ENCODE data around the gene RPP30. TPM values are rescaled to one million over a fixed set of nuclear protein-coding genes. Genes with fewer than 3 reads are reported as not detected.

The RPP30 gene
- total RNA-seq, 1 donor from 2014 or later: 31.5 TPM

DNA sequence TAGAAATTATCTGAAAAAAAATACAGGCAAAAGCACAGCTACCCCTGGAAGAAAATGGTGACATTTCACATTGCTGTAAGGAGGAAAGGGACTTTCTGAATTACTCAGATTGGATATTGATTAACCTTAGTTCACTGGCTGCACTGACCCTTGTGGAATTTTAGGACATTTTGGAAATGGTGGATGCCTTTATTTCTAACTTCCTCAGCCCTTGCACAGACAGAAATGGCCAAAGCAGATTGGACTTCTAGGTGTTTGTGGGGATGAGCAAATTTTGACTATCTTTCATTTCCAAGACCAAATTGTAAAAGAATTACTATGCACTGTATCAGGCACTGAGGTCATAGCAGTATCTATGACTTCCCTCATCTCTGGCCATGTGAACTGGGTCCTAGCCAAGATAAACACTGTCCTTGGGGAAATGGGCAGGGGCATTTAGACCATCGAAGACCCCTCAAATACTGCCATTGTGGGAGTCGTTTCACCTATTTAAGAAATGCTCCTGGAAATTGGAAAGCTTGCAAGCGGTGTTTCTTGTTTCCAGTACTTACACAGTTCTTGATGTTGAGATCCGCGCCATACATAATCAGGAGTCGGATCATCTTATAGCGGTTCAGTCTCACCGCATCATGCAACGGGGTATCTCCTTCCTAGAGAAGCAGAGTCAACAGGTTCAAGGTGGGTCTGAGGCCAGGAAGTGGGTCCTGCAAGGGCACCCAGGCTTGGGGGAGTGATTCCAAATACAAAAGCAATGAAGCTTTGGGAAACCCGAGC is 43.4 kb downstream of the RPP30 start:
- Mint-ChIP-seq H3K9me3 (ENCODE audit: unreplicated experiment) (peaks cover 4% of the 10 kb centered on the region), H3K27me3 (ENCODE audit: unreplicated experiment) (peaks cover 7% of the 10 kb centered on the region), H3K36me3 (ENCODE audit: unreplicated experiment) (no peaks in the 10 kb centered on the region), H3K4me1 (ENCODE audit: low read depth, unreplicated experiment) (no peaks in the 10 kb centered on the region), H3K27ac (ENCODE audit: unreplicated experiment) (no peak overlapping the region), H3K4me3 (ENCODE audit: unreplicated experiment) (no peak overlapping the region)
- DNase-seq: no peak
- TF ChIP-seq, protein P1, sequence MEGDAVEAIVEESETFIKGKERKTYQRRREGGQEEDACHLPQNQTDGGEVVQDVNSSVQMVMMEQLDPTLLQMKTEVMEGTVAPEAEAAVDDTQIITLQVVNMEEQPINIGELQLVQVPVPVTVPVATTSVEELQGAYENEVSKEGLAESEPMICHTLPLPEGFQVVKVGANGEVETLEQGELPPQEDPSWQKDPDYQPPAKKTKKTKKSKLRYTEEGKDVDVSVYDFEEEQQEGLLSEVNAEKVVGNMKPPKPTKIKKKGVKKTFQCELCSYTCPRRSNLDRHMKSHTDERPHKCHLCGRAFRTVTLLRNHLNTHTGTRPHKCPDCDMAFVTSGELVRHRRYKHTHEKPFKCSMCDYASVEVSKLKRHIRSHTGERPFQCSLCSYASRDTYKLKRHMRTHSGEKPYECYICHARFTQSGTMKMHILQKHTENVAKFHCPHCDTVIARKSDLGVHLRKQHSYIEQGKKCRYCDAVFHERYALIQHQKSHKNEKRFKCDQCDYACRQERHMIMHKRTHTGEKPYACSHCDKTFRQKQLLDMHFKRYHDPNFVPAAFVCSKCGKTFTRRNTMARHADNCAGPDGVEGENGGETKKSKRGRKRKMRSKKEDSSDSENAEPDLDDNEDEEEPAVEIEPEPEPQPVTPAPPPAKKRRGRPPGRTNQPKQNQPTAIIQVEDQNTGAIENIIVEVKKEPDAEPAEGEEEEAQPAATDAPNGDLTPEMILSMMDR (IDR thresholded peaks at IDR 0.05; ENCODE audit: partially characterized antibody, unreplicated experiment): no peak

DNA sequence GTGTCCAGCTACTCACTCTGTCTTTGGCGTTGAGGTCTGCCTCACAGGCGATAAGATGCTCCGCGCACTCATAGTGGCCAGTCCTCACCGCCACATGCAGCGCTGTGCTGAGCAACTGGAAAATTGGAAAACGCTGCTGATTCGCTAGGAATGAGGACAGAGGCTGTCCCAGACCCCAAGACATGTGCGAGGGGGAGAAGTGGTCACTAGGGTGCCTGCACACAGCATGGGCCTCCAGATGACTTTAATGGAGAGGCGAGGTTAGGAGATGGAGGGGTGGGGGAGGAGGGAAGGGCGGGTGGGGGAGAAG is 43.9 kb downstream of the RPP30 start:
- H3K27me3 Mint-ChIP-seq (ENCODE audit: unreplicated experiment): peaks cover 7% of the 10 kb centered on the region
- H3K4me3 Mint-ChIP-seq (ENCODE audit: unreplicated experiment): no peak overlapping the region
- no peaks in the 10 kb centered on the region for H3K36me3 Mint-ChIP-seq (ENCODE audit: unreplicated experiment)
- H3K9me3 Mint-ChIP-seq (ENCODE audit: unreplicated experiment): peaks cover 4% of the 10 kb centered on the region
- H3K4me1 Mint-ChIP-seq (ENCODE audit: low read depth, unreplicated experiment): no peaks in the 10 kb centered on the region
- H3K27ac Mint-ChIP-seq (ENCODE audit: unreplicated experiment): no peak overlapping the region
- TF ChIP-seq, protein P1 (IDR thresholded peaks at IDR 0.05; ENCODE audit: partially characterized antibody, unreplicated experiment): no peak
- no peak for DNase-seq

DNA sequence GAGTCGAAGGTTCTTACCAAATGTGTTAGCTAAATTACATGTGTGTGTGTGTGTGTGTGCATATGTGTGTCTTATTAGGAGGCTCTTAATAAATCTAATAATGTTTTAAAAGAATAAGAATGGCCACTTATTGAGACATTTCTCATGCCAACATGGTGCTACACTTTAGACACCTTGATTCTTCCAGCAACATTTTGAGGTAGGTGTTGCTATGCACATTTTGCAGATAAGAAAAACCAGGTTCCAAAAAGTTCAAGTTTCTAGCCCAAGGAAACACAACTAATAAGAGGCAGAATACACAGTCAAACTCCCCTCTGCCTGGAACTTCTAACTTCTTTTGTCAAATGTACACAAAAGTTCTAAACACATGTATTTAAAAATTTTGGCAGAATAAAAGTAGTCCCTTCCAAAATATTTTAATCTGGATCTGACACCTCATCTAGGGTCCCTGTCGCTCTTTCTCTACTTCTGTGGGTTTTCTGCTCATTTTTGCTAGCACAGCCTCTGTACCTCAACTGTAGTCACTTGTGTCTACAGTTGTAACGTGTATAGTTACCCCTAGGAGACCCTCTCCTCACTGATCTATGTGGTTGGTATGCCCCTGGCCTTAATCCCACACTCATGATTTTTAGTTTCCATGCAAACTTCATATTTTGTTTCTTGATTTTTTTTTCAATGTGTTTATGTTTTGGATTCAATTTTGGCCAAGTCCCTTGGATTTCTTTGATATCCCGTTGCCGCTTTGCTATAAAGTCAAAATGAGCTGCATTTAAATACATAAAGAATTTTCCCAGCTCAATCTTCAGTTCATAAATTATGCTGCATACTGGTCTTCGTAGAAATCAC is 44.8 kb downstream of the RPP30 start:
- H3K4me3 Mint-ChIP-seq (ENCODE audit: unreplicated experiment): no peak overlapping the region
- no peak overlapping the region for H3K27ac Mint-ChIP-seq (ENCODE audit: unreplicated experiment)
- H3K27me3 Mint-ChIP-seq (ENCODE audit: unreplicated experiment): peaks cover 7% of the 10 kb centered on the region
- no peaks in the 10 kb centered on the region for H3K36me3 Mint-ChIP-seq (ENCODE audit: unreplicated experiment)
- H3K4me1 Mint-ChIP-seq (ENCODE audit: low read depth, unreplicated experiment): no peaks in the 10 kb centered on the region
- DNase-seq: no peak
- H3K9me3 Mint-ChIP-seq (ENCODE audit: unreplicated experiment): peaks cover 4% of the 10 kb centered on the region
- TF ChIP-seq, protein P1 (IDR thresholded peaks at IDR 0.05; ENCODE audit: partially characterized antibody, unreplicated experiment): no peak

DNA sequence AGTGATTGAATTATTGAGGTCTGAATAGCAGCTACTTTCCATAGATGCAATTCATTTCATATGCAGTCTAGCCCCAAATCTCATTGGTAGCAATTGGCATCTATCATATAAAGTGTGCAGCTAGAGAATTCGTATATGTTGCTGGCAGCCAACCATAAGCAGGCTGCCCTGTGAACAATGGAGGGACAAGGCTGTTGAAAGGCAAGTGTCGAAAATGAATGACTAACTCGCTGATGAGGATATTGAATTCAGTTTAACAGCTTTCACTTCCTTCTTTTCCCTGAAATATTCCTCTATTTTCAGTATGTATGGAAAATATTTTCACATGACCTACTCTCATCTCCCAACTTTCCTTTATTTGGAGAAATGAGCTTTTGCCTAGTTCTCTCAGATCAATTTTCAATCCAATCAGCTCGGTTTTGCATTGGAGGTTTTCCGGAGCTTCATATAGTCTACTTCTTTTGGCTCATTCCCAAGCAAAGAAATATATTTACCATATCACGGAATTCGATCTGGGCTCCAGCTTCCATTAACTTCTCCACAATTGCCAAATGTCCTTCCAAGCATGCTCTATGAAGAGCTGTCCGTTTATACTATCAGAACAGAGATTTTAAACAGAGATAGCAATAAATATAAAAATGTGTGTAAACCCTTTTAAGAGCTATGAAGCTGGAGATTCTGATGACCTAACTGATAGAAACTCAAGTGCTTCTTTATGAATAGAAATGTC is 45.6 kb downstream of the RPP30 start:
- Mint-ChIP-seq H3K27ac (ENCODE audit: unreplicated experiment) (no peak overlapping the region), H3K9me3 (ENCODE audit: unreplicated experiment) (peaks cover 3% of the 10 kb centered on the region), H3K36me3 (ENCODE audit: unreplicated experiment) (no peaks in the 10 kb centered on the region), H3K4me1 (ENCODE audit: low read depth, unreplicated experiment) (no peaks in the 10 kb centered on the region), H3K4me3 (ENCODE audit: unreplicated experiment) (no peak overlapping the region), H3K27me3 (ENCODE audit: unreplicated experiment) (peaks cover 11% of the 10 kb centered on the region)
- TF ChIP-seq, protein P1 (IDR thresholded peaks at IDR 0.05; ENCODE audit: partially characterized antibody, unreplicated experiment): no peak
- DNase-seq: no peak

Measured in glutamatergic neuron (in vitro differentiated cells).